Astrocyte of the spinal cord (primary cell): ENCODE results near the gene CCDC138.

Experiments used
- DNase-seq: peaks from one replicate; pipeline ENCODE4 v3.0.0; 2011; ENCODE audit warnings: low read depth, low spot score
- H3K4me3 ChIP-seq: 2 replicates; pipeline ENCODE4 v1.5.1; 2011; ENCODE audit warnings: low read depth, mild to moderate bottlenecking, low read length, moderate library complexity
- CTCF ChIP-seq: IDR thresholded peaks from 2 replicates; pipeline ENCODE4 v1.5.1; 2012; ENCODE audit warnings: low read depth, mild to moderate bottlenecking, low read length, inconsistent platforms
- in situ Hi-C: cut with HindIII; loops from 2 replicates; pipeline ENCODE4 v1.10.0; 2017; ENCODE audit warnings: low sequenced_read_pairs

Gene CCDC138

GRCh38 chr2:108924580-108925251 is 138.1 kb downstream of the CCDC138 start:
- in situ Hi-C loops: no loop called here
- no peak for TF ChIP-seq CTCF
- DNase-seq: no peak
- no peak overlapping the region for H3K4me3 ChIP-seq

DNA sequence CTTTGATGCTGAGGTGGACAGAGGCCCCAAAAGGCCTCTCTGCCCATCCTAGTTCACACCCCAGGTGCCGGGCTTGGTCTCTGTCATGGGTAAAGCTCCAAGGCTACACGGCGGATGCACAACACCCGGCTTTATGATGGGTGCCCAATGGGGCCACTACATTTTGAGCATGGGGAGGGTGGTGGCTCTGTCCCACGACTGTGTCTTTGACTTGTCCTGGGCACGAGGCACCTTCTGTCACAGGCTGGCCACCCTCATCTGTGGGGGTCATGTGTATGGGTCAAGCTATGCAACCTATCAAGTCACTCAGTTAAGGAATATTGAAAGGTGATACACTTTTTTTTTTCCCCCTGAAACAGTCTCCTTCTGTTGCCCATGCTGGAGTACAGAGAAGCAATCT is 138.7 kb downstream of the CCDC138 start:
- in situ Hi-C loops: no loop called here
- TF ChIP-seq CTCF: no peak
- no peak for DNase-seq
- H3K4me3 ChIP-seq: no peak overlapping the region

DNA sequence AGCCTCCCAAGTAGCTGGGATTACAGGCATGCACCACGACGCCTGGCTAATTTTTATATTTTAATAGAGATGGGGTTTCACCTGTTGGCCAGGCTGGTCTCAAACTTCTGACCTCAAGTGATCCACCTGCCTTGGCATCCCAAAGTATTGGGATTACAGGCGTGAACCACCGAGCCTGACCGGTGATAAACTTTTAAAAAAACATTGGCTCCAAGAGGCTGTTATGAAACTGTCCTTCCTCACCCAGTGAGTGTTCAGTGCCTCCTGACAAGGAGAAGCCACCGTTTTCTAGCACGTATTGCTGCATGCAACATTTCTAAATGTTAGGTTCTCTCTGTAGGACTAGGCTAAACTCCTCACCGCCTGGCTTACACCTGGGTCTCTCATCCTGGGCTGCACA is 139.2 kb downstream of the CCDC138 start:
- in situ Hi-C loops: no loop called here
- TF ChIP-seq CTCF: no peak
- no peak for DNase-seq
- H3K4me3 ChIP-seq: no peak overlapping the region
